HG02642 (cell line): Measurements from ENCODE around the gene SUN5.

ENCODE experiments used
- ATAC-seq: cut with Tn5 transposase; IDR thresholded peaks from one replicate; pipeline ENCODE4 v1.9.1; 2021; ENCODE audit warnings: mild to moderate bottlenecking; ENCODE audit not compliant: unreplicated experiment, poor library complexity

The SUN5 gene

GRCh38 chr20:32997431-32997830 lies 6.8 kb downstream of the SUN5 start:
- ATAC-seq, result no peak

GRCh38 chr20:32995802-32996201 lies 8.4 kb downstream of the SUN5 start:
- no peak for ATAC-seq

GRCh38 chr20:32993496-32994050 lies 10.7 kb downstream of the SUN5 start:
- ATAC-seq, result no peak

GRCh38 chr20:32991792-32992641 lies 12.2 kb downstream of the SUN5 start:
- no peak for ATAC-seq

- ATAC-seq, result no peak
These were observed 12.8 kb downstream of the SUN5 start for GRCh38 chr20:32991383-32991782.

GRCh38 chr20:32990426-32990825 lies 13.8 kb downstream of the SUN5 start:
- no peak for ATAC-seq

GRCh38 chr20:32989507-32990283 lies 14.5 kb downstream of the SUN5 start:
- ATAC-seq, result no peak

- no peak for ATAC-seq
These were observed 16.2 kb downstream of the SUN5 start for GRCh38 chr20:32988008-32988407.

- no peak for ATAC-seq
These were observed 17.0 kb downstream of the SUN5 start for GRCh38 chr20:32987044-32987825.

- ATAC-seq, result no peak
These were observed 17.8 kb downstream of the SUN5 start for GRCh38 chr20:32986331-32986966.

GRCh38 chr20:32985596-32985995 lies 18.6 kb downstream of the SUN5 start:
- ATAC-seq, result no peak

- ATAC-seq, result no peak
These were observed 19.4 kb downstream of the SUN5 start for GRCh38 chr20:32984631-32985354.

GRCh38 chr20:32984196-32984595 lies 20.0 kb downstream of the SUN5 start:
- ATAC-seq, result no peak

GRCh38 chr20:32983459-32984112 lies 20.6 kb downstream of the SUN5 start:
- ATAC-seq, result no peak

GRCh38 chr20:32982617-32983458 lies 21.4 kb downstream of the SUN5 start:
- ATAC-seq, result no peak

GRCh38 chr20:32980990-32981389 lies 23.2 kb downstream of the SUN5 start:
- ATAC-seq, result no peak

GRCh38 chr20:32980131-32980941 lies 23.9 kb downstream of the SUN5 start:
- ATAC-seq, result no peak
